ENCODE measurements around the gene ZNF627. TPM values are rescaled to one million over a fixed set of nuclear protein-coding genes. Genes with fewer than 3 reads are reported as not detected.
"Not testable (repeated sequence)": the region's sequence is repeated elsewhere in the genome, so short reads cannot be mapped to it uniquely, and the experiment has no call there.

The ZNF627 gene
- total RNA-seq, 1 donor from 2014 or later = 7.1 TPM

DNA sequence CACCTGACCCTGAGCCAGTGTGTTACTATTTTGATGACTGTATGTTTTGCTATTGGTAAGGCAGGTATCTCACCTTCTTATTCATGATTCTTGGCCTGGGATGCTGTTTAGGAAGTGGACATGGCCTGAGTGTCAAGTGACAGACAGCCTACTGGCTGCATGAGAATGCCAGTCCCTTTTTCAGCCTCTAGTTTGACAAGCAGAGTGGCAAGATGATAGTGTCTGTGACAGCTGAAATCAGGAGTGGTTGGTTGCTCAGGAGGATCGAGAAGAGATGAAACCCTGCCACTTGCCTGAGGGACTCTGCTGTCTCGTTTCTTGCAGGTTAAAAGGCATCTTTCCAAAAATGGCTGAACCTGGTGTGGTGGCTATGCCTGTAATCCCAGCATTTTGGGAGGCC is 31.1 kb upstream of the ZNF627 start:
- no peaks in the 10 kb centered on the region for H3K36me3 ChIP-seq
- H3K27me3 ChIP-seq = no peaks in the 10 kb centered on the region
- intact Hi-C loops (cut with DNase I) = no loop called here
- H3K4me3 ChIP-seq = no peak overlapping the region
- DNase-seq (ENCODE audit: extremely low spot score in 2 of 2) = no peak
- H3K4me1 ChIP-seq = no peaks in the 10 kb centered on the region
- no peak for TF ChIP-seq POLR2A (IDR thresholded peaks at IDR 0.05)
- TF ChIP-seq, protein P1, sequence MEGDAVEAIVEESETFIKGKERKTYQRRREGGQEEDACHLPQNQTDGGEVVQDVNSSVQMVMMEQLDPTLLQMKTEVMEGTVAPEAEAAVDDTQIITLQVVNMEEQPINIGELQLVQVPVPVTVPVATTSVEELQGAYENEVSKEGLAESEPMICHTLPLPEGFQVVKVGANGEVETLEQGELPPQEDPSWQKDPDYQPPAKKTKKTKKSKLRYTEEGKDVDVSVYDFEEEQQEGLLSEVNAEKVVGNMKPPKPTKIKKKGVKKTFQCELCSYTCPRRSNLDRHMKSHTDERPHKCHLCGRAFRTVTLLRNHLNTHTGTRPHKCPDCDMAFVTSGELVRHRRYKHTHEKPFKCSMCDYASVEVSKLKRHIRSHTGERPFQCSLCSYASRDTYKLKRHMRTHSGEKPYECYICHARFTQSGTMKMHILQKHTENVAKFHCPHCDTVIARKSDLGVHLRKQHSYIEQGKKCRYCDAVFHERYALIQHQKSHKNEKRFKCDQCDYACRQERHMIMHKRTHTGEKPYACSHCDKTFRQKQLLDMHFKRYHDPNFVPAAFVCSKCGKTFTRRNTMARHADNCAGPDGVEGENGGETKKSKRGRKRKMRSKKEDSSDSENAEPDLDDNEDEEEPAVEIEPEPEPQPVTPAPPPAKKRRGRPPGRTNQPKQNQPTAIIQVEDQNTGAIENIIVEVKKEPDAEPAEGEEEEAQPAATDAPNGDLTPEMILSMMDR (IDR thresholded peaks at IDR 0.05) = no peak
- no peak for TF ChIP-seq POLR2AphosphoS5 (IDR thresholded peaks at IDR 0.05; ENCODE audit: insufficient read depth in 1 of 2, low read depth in 1 of 2)
- no peak overlapping the region for H3K27ac ChIP-seq
- H3K9me3 ChIP-seq = no peaks in the 10 kb centered on the region

GRCh38 chr19:11570039-11570462 is 27.2 kb upstream of the ZNF627 start:
- H3K9me3 ChIP-seq = no peaks in the 10 kb centered on the region
- no peaks in the 10 kb centered on the region for H3K36me3 ChIP-seq
- no peaks in the 10 kb centered on the region for H3K27me3 ChIP-seq
- intact Hi-C loops (cut with DNase I) = no loop called here
- DNase-seq (ENCODE audit: extremely low spot score in 2 of 2) = no peak
- H3K27ac ChIP-seq = no peak overlapping the region
- TF ChIP-seq, protein P1 (IDR thresholded peaks at IDR 0.05) = no peak
- TF ChIP-seq POLR2A (IDR thresholded peaks at IDR 0.05) = no peak
- TF ChIP-seq POLR2AphosphoS5 (IDR thresholded peaks at IDR 0.05; ENCODE audit: insufficient read depth in 1 of 2, low read depth in 1 of 2) = no peak
- H3K4me3 ChIP-seq = no peak overlapping the region
- no peaks in the 10 kb centered on the region for H3K4me1 ChIP-seq

GRCh38 chr19:11573354-11573753 is 23.9 kb upstream of the ZNF627 start:
- H3K36me3 ChIP-seq; H3K4me3 ChIP-seq; H3K27me3 ChIP-seq; H3K27ac ChIP-seq; intact Hi-C loops (cut with DNase I); H3K9me3 ChIP-seq; DNase-seq (ENCODE audit: extremely low spot score in 2 of 2): not testable (repeated sequence)
- peaks cover 14% of the 10 kb centered on the region for H3K4me1 ChIP-seq

DNA sequence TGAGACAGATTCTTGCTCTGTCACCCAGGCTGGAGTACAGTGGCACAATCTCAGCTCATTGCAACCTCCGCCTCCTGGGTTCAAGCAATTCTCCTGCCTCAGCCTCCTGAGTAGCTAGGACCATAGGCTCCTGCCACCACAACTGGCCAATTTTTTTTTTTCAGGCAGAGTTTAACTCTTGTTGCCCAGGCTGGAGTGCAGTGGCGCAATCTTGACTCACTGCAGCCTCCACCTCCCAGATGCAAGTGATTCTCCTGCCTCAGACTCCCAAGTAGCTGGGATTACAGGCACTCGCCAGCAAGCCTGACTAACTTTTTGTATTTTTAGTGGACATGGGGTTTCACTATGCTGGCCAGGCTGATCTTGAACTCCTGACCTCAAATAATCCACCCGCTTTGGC is 23.5 kb upstream of the ZNF627 start:
- H3K36me3 ChIP-seq; H3K9me3 ChIP-seq; H3K4me3 ChIP-seq; intact Hi-C loops (cut with DNase I); DNase-seq (ENCODE audit: extremely low spot score in 2 of 2); H3K27me3 ChIP-seq; H3K27ac ChIP-seq: not testable (repeated sequence)
- H3K4me1 ChIP-seq = peaks cover 18% of the 10 kb centered on the region

DNA sequence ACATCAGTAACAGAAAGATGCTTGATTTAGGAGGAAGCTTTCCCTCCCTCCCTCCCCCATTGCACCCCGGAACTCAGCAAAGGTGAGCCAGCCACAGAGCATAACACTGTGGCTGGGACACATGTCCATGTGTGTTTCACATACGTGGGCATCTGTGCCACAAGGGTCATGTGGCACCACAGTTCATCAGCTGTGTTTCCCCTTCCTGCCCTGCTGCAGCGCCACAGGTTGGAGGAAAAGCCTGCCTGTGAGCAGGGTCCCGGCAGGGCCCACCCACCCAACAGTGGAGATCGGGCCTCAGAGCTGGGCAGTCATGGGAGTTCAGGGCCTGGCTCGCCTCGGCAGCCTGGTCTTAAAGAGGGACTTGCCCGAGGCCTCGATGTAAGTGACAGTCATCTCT is 22.6 kb upstream of the ZNF627 start:
- Histone ChIP-seq H3K4me1 (peaks cover 23% of the 10 kb centered on the region), H3K27ac (no peak overlapping the region), H3K4me3 (no peak overlapping the region), H3K9me3 (no peaks in the 10 kb centered on the region), H3K27me3 (no peaks in the 10 kb centered on the region), H3K36me3 (no peaks in the 10 kb centered on the region)
- intact Hi-C loops (cut with DNase I) = no loop called here
- TF ChIP-seq POLR2AphosphoS5 (IDR thresholded peaks at IDR 0.05; ENCODE audit: insufficient read depth in 1 of 2, low read depth in 1 of 2) (no peak), POLR2A (IDR thresholded peaks at IDR 0.05) (no peak)
- TF ChIP-seq, protein P1 (IDR thresholded peaks at IDR 0.05) = no peak
- no peak for DNase-seq (ENCODE audit: extremely low spot score in 2 of 2)

- H3K36me3 ChIP-seq = no peaks in the 10 kb centered on the region
- H3K9me3 ChIP-seq = no peaks in the 10 kb centered on the region
- no peak overlapping the region for H3K27ac ChIP-seq
- intact Hi-C loops (cut with DNase I) = no loop called here
- no peaks in the 10 kb centered on the region for H3K27me3 ChIP-seq
- TF ChIP-seq, protein P1 (IDR thresholded peaks at IDR 0.05) = no peak
- no peak for TF ChIP-seq POLR2AphosphoS5 (IDR thresholded peaks at IDR 0.05; ENCODE audit: insufficient read depth in 1 of 2, low read depth in 1 of 2)
- no peak for TF ChIP-seq POLR2A (IDR thresholded peaks at IDR 0.05)
- DNase-seq (ENCODE audit: extremely low spot score in 2 of 2) = no peak
- no peak overlapping the region for H3K4me3 ChIP-seq
- H3K4me1 ChIP-seq = peaks cover 34% of the 10 kb centered on the region
These were observed 21.1 kb upstream of the ZNF627 start for GRCh38 chr19:11576227-11576626.
